HG02885 (cell line): ENCODE measurements around the gene CREB3L1.

Source experiments
- ATAC-seq: cut with Tn5 transposase; IDR thresholded peaks from one replicate; pipeline ENCODE4 v1.9.1; 2021; ENCODE audit warnings: mild to moderate bottlenecking; ENCODE audit not compliant: unreplicated experiment, poor library complexity

Gene CREB3L1

GRCh38 chr11:46337626-46338345 is 60.3 kb downstream of the CREB3L1 start:
- no peak for ATAC-seq

GRCh38 chr11:46338636-46338987 is 61.1 kb downstream of the CREB3L1 start:
- ATAC-seq = no peak

GRCh38 chr11:46338988-46339666 is 61.7 kb downstream of the CREB3L1 start:
- no peak for ATAC-seq

- ATAC-seq = no peak
Observed at GRCh38 chr11:46339816-46340215, 62.4 kb downstream of the CREB3L1 start.

- no peak for ATAC-seq
Observed at GRCh38 chr11:46341454-46341853, 64.0 kb downstream of the CREB3L1 start.

GRCh38 chr11:46342239-46342638 is 64.8 kb downstream of the CREB3L1 start:
- no peak for ATAC-seq

GRCh38 chr11:46343520-46343919 is 66.1 kb downstream of the CREB3L1 start:
- ATAC-seq = no peak

- ATAC-seq = no peak
Observed at GRCh38 chr11:46345131-46345597, 67.7 kb downstream of the CREB3L1 start.

GRCh38 chr11:46345881-46346484 is 68.5 kb downstream of the CREB3L1 start:
- ATAC-seq = no peak

GRCh38 chr11:46346886-46347636 is 69.6 kb downstream of the CREB3L1 start, which contains the start of gene DGKZ:
DGKZ (plus strand) TSS chr11:46347463; CDS start chr11:46347660, 197 bp downstream.
- ATAC-seq = peak; percentile 73

GRCh38 chr11:46347637-46348311 is 70.3 kb downstream of the CREB3L1 start:
- no peak for ATAC-seq

- ATAC-seq = no peak
Observed at GRCh38 chr11:46348566-46349401, 71.3 kb downstream of the CREB3L1 start.

- no peak for ATAC-seq
Observed at GRCh38 chr11:46350695-46351094, 73.2 kb downstream of the CREB3L1 start.

GRCh38 chr11:46351148-46351547 is 73.7 kb downstream of the CREB3L1 start:
- no peak for ATAC-seq

GRCh38 chr11:46351606-46352005 is 74.1 kb downstream of the CREB3L1 start:
- ATAC-seq = no peak

- no peak for ATAC-seq
Observed at GRCh38 chr11:46352063-46352841, 74.8 kb downstream of the CREB3L1 start.

- no peak for ATAC-seq
Observed at GRCh38 chr11:46353698-46354097, 76.2 kb downstream of the CREB3L1 start.

- no peak for ATAC-seq
Observed at GRCh38 chr11:46356924-46357482, 79.5 kb downstream of the CREB3L1 start.
